Coronary artery (tissue), 2 donors: ENCODE results near the gene MXD1.

ENCODE experiments used
- DNase-seq: peaks from one replicate; pipeline ENCODE4 v3.0.0-alpha.2; 2017; ENCODE audit warnings: low spot score
- H3K27ac ChIP-seq, 2 donors: fragments of 200-600 bp; sonication (generic); one replicate each; pipeline ENCODE4 v1.5.1; 2016 to 2019
- H3K4me3 ChIP-seq: fragments of 200-600 bp; sonication (generic); 2 replicates; pipeline ENCODE4 v1.5.1; 2016; ENCODE audit warnings: mild to moderate bottlenecking, moderate library complexity
- CTCF ChIP-seq: fragments of 200-600 bp; sonication (generic); IDR thresholded peaks from one replicate; pipeline ENCODE4 v1.5.1; 2019; ENCODE audit warnings: antibody characterized with exemption

The MXD1 gene

DNA sequence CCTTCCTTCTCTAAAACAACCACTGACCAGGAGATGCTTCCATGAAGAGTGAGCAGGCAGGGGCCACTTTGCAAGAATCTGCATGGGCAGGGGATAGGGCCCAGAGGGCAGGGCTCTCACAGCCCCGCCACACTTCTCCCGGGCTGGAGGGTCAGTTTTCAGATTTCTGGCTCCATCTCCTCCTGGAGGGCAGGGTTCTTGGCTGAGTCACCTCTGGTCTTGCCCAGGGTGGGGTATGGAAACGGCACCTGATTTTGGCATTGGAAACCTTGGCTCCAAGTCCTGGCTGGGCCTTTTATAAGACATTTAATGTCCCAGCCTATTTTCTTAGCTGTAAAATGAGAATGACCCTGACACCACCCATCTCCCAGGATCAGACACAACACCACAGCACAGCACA lies 74.1 kb downstream of the MXD1 start:
- DNase-seq: no peak
- TF ChIP-seq CTCF: no peak
- H3K27ac ChIP-seq: no peak overlapping the region
- H3K4me3 ChIP-seq: no peak overlapping the region

DNA sequence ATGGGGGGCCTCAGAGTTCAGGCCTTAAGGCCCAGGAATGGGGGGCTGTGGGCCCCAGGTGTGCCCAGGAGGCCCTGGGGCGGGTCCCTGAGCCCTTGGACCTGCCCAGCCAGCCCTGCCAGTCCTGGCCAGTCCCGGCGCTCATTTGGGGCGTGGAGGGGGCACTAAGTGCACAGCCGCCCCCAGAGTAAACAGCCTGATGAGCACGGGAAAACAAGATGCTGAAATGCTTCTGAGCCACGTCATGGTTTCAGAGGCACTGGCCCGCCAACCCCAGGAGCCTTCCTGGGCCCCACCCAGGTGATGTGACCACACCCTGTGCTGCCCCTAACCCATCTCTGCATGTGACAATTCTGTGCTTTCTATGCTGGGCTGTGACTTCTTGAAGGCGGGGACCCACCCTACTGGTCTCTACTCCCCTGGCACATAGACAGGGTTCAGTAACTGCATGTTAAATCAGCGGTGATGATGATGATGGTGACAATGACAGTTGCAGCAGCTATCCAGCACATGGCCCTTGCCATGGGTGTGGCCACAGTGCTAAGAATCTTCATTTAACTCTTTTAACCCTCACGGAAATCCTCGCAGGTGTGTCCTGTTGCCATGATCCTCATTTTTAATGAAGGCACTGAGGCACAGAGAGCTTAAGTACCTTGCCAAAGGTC lies 74.7 kb downstream of the MXD1 start:
- no peak for DNase-seq
- Histone ChIP-seq H3K4me3 (no peak overlapping the region), H3K27ac (no peak overlapping the region)
- no peak for TF ChIP-seq CTCF
